Forelimb muscle (tissue), 1 donor: ENCODE results near the gene ANKRD36B. TPM values are rescaled to one million over a fixed set of nuclear protein-coding genes. Genes with fewer than 3 reads are reported as not detected.
"Not testable (repeated sequence)": the region's sequence is repeated elsewhere in the genome, so short reads cannot be mapped to it uniquely, and the experiment has no call there.

Source experiments
- DNase-seq: peaks from one replicate; pipeline ENCODE4 v3.0.0-alpha.2; 2013; ENCODE audit warnings: low read depth
- polyA plus RNA-seq: library from polyadenylated mRNA; unstranded; fragments of 120-200 nt; gene quantifications from one replicate; pipeline ENCODE4 v1.2.1, GENCODE V29; 2013; ENCODE audit not compliant: insufficient read length

Gene ANKRD36B
- polyA plus RNA-seq, 1 donor = 19.9 TPM

- not testable (repeated sequence) for DNase-seq
These were observed 40.6 kb downstream of the ANKRD36B start for GRCh38 chr2:97549058-97549457.

DNA sequence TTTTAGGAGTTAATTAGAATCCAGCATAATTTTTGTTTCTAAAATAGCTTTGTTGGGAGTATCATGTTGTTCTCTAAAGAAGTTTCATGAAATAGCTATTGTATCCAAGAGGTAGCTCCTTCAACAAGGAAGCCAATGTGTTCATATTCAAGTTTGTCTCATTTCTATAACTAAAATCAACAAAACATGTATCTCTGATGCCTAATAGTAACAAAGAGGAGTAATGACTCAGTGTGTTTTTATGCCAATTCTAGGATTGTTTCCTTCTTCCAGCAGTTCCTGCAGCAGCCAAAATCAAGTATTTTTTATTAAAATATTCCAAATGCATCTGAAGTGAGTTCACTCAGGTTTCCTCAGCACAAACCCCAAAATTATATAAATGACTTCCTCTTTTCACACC, 41.1 kb downstream of the ANKRD36B start:
- not testable (repeated sequence) for DNase-seq

- no peak for DNase-seq
These were observed 43.0 kb downstream of the ANKRD36B start for GRCh38 chr2:97546711-97547110.

- not testable (repeated sequence) for DNase-seq
These were observed 44.8 kb downstream of the ANKRD36B start for GRCh38 chr2:97544911-97545310.

DNA sequence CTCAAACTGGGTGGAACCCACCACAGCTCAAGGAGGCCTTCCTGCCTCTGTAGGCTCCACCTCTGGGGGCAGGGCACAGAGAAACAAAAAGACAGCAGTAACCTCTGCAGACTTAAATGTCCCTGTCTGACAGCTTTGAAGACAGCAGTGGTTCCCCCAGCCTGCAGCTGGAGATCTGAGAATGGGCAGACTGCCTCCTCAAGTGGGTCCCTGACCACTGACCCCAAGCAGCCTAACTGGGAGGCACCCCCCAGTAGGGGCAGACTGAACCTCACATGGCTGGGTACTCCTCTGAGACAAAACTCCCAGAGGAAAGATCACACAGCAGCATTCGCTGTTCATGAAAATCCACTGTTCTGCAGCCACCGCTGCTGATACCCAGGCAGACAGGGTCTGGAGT, 63.8 kb downstream of the ANKRD36B start:
- DNase-seq = not testable (repeated sequence)

GRCh38 chr2:97523816-97524215, 65.9 kb downstream of the ANKRD36B start:
- DNase-seq = not testable (repeated sequence)

DNA sequence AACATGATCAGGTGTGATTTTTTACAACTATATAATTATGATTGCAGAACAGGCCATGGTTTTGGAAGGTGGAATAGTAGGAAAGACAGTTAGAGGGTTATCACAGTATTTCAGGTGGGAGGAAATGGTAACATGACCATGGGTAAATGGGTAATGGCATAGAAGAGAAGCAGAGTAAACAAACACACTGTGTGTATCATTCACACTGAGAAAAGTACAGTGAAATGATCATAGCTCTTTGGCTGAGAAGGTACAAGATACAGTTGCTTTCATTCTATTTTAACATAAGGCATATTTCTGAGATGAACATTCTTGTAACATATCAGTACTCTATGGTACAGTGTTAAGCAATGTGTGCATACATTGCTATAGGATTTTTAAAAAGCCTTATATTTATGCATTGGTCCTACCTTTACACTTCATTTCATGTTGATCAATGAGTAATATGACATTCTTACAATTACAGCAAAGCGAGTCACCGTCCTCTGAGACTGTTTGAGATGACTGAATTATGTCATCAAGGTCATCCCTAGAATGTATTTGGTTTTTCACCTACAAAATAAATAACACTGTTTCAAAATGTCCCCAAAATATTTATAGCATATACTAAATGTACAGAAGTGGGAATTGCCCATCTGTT, 66.6 kb downstream of the ANKRD36B start:
- DNase-seq = not testable (repeated sequence)

DNA sequence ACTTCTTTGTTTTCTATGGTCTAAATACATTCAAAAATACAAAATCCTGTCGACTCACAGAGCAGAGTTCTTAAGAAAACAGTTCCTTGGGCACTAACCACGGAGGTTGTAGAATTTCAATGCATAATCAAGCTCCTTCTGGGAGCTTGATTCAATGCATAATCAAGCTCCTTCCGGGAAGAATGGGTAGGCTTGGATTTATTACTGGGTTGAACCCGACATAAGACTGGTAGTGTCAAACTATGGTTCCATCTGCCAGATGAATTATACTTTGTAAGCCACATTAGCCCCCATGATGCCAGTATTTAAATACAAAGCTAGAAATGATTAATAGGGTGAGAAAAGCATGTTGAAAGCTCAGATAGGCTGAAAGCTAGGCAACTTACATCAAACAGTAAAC, 94.0 kb downstream of the ANKRD36B start:
- not testable (repeated sequence) for DNase-seq

- DNase-seq = not testable (repeated sequence)
These were observed 99.5 kb downstream of the ANKRD36B start for GRCh38 chr2:97490141-97490540.

Other genes starting within 250 kb of the ANKRD36B start
- 169 TPM for gene COX5B, start 56.2 kb upstream of the ANKRD36B start, polyA plus RNA-seq
- 51.7 TPM for gene ACTR1B, start 74.2 kb upstream of the ANKRD36B start, polyA plus RNA-seq
- gene C2orf92, start 79.8 kb upstream of the ANKRD36B start, polyA plus RNA-seq = 20.7 TPM
- 3.4 TPM for gene ZAP70, start 123.7 kb upstream of the ANKRD36B start, polyA plus RNA-seq